Measurements from ENCODE around the gene SLX1B.
"Not testable (repeated sequence)": the region's sequence is repeated elsewhere in the genome, so short reads cannot be mapped to it uniquely, and the experiment has no call there.

The SLX1B gene

DNA sequence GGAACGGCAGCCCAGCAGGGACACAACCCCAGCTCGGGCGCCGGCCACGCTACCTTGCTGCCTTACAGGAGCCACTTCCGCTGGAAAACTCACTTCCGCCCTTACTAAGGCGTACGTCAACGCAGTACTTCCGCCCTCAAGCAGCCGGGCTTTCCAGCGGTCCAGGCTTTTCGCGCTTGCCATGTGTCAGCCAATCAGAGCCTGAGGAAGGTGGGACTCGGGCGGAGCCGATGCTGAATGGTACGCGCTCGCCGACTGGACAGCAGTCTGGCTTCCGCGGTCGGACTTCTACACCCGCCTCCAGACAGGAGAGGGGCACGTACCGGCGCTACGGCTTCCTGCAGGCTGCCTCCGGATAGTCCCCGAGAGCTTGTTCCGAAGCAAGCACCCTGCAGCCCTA, at the start of gene SLX1B, which contains the start of gene BOLA2:
Gene SLX1B, plus strand, starts transcription at position 265 of the 400 bp plus-strand sequence.
Gene BOLA2, minus strand, starts transcription at position 83 of the 400 bp plus-strand sequence. CDS start 98 bp downstream, outside the sequence.
- DNase-seq, result not testable (repeated sequence)

DNA sequence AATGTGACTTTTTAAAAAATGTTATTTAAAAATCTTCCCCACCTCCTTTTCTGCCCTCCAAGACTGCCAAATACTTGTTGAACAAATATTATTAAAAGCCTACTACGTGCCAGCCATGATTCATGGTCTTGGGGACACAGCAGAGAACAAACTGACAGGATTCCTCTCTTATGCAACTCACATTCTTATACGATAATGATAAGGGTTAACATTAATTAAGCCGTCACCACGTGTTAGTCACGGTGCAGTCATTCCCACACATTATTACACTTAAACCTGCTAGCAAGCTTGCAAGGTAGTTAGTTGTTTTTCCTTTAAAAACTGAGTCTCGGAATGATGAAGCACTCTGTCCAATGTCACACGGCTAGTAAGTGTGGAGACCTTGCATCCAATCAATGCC, 49.1 kb upstream of the SLX1B start:
- not testable (repeated sequence) for DNase-seq

DNA sequence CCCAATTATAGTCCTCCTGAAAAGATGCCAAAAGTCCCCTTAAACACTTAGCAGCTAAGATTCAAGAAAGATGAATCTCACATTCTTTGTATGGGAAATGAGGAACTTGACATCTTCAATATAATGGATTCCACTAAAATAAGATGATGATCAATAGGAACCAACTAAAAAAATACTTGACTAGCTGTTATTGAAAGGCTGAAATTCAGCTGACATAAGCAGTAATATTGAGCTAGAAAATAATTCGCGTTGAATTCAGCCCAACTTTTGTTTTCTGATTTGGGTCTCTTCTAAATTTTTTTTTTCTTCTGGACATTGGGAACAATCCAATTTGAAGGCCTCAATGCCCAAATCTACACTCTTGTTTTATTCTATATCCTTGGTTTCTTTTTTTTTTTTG, 30.7 kb upstream of the SLX1B start:
- DNase-seq, result not testable (repeated sequence)

DNA sequence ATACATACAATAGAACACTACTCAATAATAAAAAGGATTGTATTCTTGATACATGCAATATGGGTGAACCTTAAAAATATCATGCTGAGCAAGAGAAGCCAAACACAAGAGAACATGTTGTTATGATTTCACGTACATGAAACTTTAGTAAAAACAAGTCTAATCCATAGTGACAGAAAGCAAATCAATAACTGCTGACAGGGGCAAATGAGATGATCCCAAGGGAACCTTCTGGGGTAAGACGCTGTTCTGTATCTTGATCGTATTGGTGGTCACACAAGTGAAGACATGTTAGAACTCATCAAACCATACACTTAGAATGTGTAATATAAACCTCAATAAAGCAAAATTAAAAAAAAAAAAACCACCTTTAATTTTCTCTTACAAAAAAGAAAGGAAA, 28.9 kb upstream of the SLX1B start:
- not testable (repeated sequence) for DNase-seq

DNA sequence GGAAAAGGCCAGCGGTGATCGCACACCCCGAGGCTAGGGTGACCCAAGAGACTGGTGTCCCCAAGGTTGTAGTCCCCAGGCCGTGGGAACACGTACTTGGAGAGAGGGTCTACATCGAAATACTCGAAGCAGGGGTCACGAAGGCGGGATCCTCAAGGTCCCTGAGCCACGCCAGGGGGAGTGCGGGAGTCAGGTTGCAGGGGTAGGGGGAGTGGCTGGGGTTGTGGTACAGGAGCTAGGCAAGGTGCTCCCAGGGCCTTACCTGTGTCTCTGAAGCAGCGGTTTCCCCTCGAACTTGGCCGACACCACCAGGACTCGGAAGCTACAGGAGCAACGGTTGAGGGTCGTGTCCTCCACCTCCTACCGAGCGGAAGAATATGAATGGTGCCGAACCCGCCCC, 579 bp upstream of the SLX1B start:
- DNase-seq, result not testable (repeated sequence)

DNA sequence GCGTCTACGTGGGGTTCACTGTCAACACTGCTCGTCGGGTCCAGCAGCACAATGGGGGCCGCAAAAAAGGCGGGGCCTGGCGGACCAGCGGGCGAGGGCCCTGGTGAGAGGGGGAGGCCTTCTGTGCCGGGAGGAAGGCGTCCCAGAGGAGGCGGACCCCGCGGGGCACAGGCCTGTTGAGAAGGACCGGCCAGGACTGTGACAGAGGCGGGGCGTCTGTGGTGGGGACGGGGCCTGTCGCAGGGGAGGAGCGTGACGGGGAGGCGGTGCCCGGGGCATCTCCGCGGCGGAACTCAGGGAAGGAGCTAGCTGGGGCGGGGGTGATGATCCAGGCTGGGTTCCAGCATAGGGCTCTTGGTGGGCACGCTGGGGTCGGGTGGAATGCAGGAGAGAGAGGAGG, 495 bp downstream of the SLX1B start:
- not testable (repeated sequence) for DNase-seq

DNA sequence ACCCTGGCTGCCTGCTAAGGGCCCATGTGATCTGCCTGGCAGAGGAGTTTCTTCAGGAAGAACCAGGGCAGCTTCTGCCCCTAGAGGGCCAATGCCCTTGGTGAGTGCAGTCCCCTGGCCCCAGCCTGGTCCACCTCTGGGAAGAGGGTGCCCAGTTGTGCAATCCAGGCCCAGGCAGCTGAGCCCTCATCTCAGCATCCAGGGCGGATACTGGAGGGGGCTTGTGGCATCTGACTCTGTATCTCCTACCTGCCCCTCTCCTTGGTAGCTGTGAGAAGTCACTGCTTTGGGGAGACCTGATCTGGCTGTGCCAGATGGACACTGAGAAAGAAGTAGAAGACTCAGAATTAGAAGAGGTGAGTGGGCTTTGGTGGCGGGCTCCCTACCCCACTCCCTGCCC, 3.3 kb downstream of the SLX1B start:
- DNase-seq, result not testable (repeated sequence)

DNA sequence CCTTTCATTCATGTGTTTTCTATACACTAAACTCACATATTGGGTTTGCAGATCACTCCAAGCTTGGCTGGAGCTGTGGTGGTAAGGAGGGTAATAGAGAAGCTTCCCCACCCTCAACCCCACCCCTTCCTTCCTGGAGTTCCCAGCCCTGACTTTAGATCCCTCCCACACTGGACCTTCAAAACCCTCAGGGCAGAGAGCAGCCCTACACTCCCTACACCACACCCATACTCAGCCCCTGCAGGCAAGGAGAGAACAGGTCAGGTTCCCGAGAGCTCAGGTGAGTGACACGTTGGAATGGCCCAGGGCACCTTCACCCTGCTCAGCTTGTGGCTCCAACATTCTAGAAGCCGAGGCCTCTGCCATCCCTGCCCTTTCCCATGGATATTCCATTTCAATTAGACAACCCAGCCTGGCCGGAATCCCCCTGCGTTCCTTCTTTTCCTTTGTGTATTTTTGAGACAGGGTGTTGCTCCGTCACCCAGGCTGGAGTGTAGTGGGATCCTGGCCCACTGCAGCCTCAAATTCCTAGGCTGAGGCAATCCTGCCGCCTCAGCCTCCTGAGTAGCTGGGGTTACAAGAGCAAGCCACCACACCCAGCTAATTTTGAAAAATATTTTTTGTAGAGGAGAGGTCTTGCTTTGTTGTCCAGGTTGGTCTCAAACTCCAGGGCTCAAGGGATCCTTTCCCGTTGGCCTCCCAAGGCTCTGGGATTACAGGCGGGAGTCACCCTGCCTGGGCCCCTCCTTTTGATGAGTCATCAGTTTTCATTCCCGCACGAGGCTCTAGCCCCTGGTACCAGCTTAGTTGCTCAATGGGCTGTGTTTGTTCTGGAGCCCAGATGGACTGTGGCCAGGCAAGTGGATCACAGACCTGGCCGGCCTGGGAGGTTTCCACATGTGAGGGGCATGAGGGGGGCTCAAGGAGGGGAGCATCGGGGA, 5.6 kb downstream of the SLX1B start, which contains the start of gene SULT1A4:
Gene SULT1A4, plus strand, starts transcription at position 208 of the 941 bp plus-strand sequence. CDS start 1,473 bp downstream, outside the sequence.
- DNase-seq, result not testable (repeated sequence)

DNA sequence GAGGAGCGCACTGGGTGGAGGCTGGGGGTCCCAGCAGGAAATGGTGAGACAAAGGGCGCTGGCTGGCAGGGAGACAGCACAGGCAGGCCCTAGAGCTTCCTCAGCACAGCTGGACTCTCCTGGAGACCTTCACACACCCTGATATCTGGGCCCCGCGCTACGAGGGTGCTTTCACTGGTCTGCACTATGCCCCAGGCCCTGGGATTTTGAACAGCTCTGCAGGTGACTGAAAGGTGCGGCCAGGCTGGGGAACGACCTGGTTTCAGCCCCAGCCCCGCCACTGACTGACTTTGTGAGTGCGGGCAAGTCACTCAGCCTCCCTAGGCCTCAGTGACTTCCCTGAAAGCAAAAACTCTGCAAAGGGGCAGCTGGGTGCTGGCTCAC, 6.3 kb downstream of the SLX1B start:
- not testable (repeated sequence) for DNase-seq

DNA sequence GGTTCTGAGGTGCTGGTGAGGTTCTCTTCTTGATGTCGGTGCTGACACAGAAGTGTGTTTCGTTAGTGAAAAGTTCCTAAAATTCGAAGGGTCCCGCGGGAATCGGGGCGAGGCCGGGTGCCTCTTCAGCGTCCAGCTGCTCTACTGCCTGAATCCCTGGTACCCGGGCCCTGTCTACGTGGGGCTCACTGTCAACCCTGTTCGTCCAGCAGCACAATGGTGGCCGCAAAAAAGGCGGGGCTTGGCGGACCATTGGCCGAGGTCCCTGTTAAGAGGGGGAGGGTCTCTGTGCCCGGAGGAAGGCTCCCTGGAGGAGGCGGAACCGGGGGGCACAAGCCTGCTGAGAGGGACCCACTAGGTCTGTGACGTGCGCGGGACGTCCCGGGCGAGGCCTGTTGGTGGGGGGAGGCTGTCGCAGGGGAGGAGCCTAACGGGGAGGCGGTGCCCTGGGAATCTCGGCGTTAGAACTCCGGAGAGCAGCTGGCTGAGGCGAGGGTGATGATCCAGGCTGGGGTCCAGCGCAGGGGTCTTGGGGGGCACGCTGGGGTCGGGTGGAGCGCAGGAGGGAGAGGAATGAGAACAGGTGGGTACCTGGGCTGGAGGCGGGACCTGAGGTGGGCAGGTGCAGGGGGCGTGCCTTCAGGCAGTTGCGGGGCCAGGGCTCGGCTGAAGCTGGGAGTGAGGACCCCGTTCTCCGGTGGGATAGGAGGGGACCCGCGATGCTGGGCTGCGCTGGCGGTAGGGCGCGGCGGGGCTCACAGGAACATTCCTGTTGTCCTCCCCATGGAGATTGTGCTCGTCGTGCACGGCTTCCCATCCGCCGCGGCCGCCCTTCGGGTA, 11.9 kb downstream of the SLX1B start:
- not testable (repeated sequence) for DNase-seq

DNA sequence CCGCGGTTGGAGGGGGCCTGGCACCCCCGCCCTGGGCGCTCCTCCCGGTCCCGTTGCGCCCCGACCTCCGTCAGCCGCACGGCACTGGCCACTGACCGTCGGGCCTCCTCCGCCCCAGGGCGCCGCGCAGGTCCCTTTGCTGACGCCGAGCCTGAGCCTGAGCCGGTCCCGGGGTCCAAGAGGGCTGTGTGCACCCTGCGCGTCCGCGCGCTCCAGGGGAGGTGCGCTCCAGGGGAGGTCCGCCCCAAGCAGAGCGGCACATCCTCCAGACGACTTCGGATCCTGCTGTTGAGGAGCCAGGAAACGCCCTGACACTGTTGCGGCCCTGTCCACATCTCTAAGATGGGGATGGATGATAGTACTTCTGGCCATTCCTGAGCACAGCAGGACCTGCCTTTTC, 12.6 kb downstream of the SLX1B start:
- DNase-seq, result not testable (repeated sequence)

DNA sequence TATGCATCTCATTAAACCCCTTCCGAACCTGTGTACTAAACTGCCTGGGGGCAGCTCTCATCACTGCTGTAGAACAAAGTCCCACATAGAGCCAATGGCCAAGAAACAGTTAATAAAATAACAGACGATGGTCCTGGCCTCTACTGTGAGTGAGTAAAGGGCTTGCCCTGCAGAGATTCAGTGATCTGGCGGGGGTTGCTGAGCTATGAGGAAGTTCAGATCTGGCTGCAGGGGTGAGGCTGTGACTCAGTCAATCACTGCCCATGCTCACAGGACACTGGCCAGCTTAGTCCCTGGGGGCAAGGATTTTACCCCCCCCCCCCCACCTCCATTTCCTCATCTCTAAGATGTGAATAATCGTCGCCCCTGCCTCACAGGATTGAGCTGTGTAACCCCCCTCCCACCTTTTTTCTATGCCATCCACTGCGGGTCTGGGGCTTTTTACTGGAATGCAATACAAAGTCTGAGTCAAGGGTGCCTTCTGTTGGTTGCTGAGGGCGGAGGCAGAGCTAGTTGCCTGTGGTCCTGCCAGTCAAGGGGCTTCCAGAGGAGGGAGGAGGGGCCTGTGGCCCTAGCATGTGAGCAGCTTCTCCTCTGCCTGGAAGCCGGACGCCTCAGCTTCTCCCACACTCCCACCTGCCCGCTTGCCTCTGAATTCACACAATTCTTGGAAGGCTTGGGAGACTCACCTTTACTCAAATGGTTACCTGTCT, 13.5 kb downstream of the SLX1B start:
- DNase-seq, result not testable (repeated sequence)

DNA sequence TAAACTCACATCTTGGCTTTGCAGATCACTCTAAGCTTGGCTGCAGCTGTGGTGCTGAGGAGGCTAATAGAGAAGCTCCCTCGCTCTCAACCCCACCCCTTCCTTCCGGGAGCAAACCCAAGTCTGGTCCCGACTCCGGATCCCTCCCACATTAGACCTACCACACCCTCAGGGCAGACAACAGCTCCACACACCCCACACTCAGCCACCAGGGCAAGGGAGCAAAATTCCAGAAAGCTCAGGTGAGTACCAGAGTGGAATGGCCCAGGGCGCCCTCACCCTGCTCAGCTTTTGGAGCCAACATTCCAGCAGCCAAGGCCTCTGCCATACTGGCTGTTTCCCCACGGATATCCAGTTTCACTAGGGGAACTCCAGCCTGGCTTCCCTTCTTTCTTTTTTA, 15.3 kb downstream of the SLX1B start:
- peak; percentile 72 for DNase-seq

DNA sequence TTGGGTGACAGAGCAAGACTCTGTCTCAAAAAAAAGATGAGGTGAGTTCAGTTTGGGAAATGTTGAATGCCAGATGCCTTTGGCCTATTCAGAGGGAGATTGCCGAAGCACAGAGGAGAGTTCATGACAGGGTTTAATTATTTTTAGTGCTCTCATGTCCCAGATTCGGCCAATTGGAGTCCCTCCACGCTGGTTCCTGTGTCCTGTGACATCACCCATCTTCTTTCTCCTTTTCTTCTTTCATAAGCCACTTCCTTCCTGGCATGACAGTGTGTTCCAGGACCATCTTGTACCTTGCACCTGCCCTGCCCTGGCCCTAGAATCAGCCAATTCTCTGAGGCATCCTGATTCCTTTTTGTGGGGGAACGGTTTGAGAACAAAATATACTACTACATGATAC, 17.7 kb downstream of the SLX1B start:
- not testable (repeated sequence) for DNase-seq

DNA sequence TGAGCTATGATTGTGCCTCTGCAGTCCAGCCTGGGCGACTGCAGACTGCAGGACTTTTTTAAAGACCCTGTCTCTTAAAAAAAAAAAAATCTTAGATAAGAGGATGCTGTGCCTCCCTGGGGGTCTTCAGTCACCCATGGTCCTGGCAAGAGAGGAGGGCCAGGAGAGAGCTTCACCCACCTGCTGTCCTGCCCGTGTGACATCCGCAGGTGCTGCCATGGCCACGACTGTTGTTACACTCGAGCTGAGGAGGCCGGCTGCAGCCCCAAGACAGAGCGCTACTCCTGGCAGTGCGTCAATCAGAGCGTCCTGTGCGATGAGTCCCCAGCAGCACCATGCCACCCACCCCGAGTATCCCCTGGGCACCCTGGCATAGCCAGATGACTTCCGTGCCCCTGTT, 27.9 kb downstream of the SLX1B start:
- not testable (repeated sequence) for DNase-seq

DNA sequence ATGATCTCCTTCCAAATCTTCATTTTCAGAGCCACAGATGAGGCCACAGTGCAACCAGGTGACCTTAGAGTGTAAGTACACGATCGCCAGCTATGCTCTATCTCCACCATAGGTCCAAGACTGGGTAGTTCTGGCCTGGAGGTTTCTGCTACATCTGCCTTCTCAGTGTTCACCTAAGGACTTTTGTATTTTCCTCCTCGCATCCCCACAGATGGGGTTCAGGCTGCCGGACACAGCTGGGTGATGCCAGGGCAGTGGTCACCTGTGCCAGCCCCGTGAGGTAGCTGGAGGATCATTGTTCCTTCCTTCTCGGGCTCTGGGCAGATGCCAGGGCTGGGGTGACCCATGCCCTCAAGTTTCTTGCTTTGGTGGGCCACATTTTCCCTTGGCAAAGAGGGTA, 52.0 kb downstream of the SLX1B start, which contains the start of gene NPIPB12:
Gene NPIPB12, minus strand, starts transcription at position 101 of the 400 bp plus-strand sequence.
- DNase-seq, result not testable (repeated sequence)
